Lung (tissue), 12 donors: ENCODE results near the gene TTC28. TPM values are rescaled to one million over a fixed set of nuclear protein-coding genes. Genes with fewer than 3 reads are reported as not detected.

Experiments
- ATAC-seq: fragments of 200-7000 bp; cut with Tn5 transposase; one replicate; pipeline ENCODE4 v1.9.1; 2020; ENCODE audit warnings: moderate number of reproducible peaks; ENCODE audit not compliant: insufficient read depth, low FRiP score
- DNase-seq, 3 donors: peaks; one replicate each; pipeline ENCODE4 v3.0.0-alpha.2; 2013 to 2017
- H3K27ac ChIP-seq, 2 donors: one replicate each; pipeline ENCODE4 v1.5.1; 2013; ENCODE audit warnings: mild to moderate bottlenecking in 2 of 2, moderate library complexity in 2 of 2, control low read depth in 1 of 2, inconsistent platforms in 1 of 2, low read depth in 1 of 2, low read length in 1 of 2
- H3K27me3 ChIP-seq, 3 donors: one replicate each; pipeline ENCODE4 v1.5.1; 2013; ENCODE audit warnings: low read length in 2 of 3; ENCODE audit not compliant: control insufficient read depth in 3 of 3, insufficient read depth in 3 of 3
- H3K36me3 ChIP-seq, 4 donors: one replicate each; pipeline ENCODE4 v1.5.1; 2013; ENCODE audit warnings: low read length in 4 of 4, mild to moderate bottlenecking in 1 of 4, moderate library complexity in 1 of 4; ENCODE audit not compliant: control insufficient read depth in 4 of 4, insufficient read depth in 4 of 4
- H3K4me1 ChIP-seq, 5 donors: one replicate each; pipeline ENCODE4 v1.5.1; 2013; ENCODE audit warnings: low read length in 5 of 5, mild to moderate bottlenecking in 2 of 5, moderate library complexity in 1 of 5; ENCODE audit not compliant: control insufficient read depth in 5 of 5, insufficient read depth in 5 of 5
- H3K4me3 ChIP-seq: one replicate; pipeline ENCODE4 v1.5.1; 2013; ENCODE audit warnings: mild to moderate bottlenecking, control low read depth, moderate library complexity
- H3K9ac ChIP-seq, 2 donors: one replicate each; pipeline ENCODE4 v1.5.1; 2013; ENCODE audit warnings: low read length in 2 of 2, control low read depth in 1 of 2; ENCODE audit not compliant: insufficient read depth in 1 of 2
- H3K9me3 ChIP-seq, 4 donors: one replicate each; pipeline ENCODE4 v1.5.1; 2013; ENCODE audit warnings: low read length in 3 of 4, mild to moderate bottlenecking in 1 of 4, moderate library complexity in 1 of 4; ENCODE audit not compliant: control insufficient read depth in 4 of 4, insufficient read depth in 3 of 4
- CTCF ChIP-seq: IDR thresholded peaks from 2 replicates; pipeline ENCODE4 v1.5.1; 2012; ENCODE audit warnings: mild to moderate bottlenecking; ENCODE audit errors: control extremely low read depth, extremely low read depth
- WGBS, 2 donors: extraction: QIAGEN DNeasy Blood & Tissue Kit; methylation state at CpG; one replicate each; pipeline ENCODE4 v1.1.7; 2013; 5-methylcytosine and 5-hydroxymethylcytosine counted together
- polyA plus RNA-seq, 2 donors: library from polyadenylated mRNA; stranded (reverse); fragments of 200-250 nt; gene quantifications; one replicate each; pipeline ENCODE4 v1.2.1, GENCODE V29; 2013
- total RNA-seq, 2 donors: library from RNA; depleted of rRNA in 1 of 2; stranded (reverse); fragments of >200 nt in 1 of 2; gene quantifications; one replicate each; pipeline ENCODE4 v1.2.1, GENCODE V29; 2014 to 2021
- donor health status: control.
- donor health status: control.
- donor health status: Bipolar disorder and iron deficiency.
- donor health status: healthy.
- donor health status: DM: yes; HTN: yes; CAD: no.

TTC28 gene
- total and polyA plus RNA-seq, 4 donors: 4.7 to 72.2 (median 24.8) TPM

- no peak overlapping the region for H3K9ac ChIP-seq
- no peak for TF ChIP-seq CTCF
- peak in 1 of 3 donors; percentile 24 for DNase-seq
- 76 to 95% methylated on average over 1 of the region's 1 CpG for WGBS, 2 donors
- H3K27me3 ChIP-seq: no peaks in the 10 kb centered on the region
- peaks cover 0 to 1% (median 0%) of the 10 kb centered on the region in 5 donors for H3K4me1 ChIP-seq
- no peaks in the 10 kb centered on the region for H3K36me3 ChIP-seq
- no peak overlapping the region for H3K27ac ChIP-seq
- no peaks in the 10 kb centered on the region for H3K9me3 ChIP-seq
- H3K4me3 ChIP-seq: no peak overlapping the region
- no peak for ATAC-seq
Observed at GRCh38 chr22:28314959-28315358, 364.7 kb downstream of the TTC28 start.

- no peaks in the 10 kb centered on the region for H3K9me3 ChIP-seq
- no peak overlapping the region for H3K9ac ChIP-seq
- H3K27me3 ChIP-seq: no peaks in the 10 kb centered on the region
- WGBS, 2 donors: 86 to 88% methylated on average over 1 of the region's 1 CpG
- H3K36me3 ChIP-seq: no peaks in the 10 kb centered on the region
- no peak for DNase-seq
- ATAC-seq: no peak
- TF ChIP-seq CTCF: no peak
- no peak overlapping the region for H3K4me3 ChIP-seq
- H3K27ac ChIP-seq: no peak overlapping the region
- H3K4me1 ChIP-seq: peaks cover 0 to 5% (median 0%) of the 10 kb centered on the region in 5 donors
Observed at GRCh38 chr22:28310299-28310698, 369.3 kb downstream of the TTC28 start.

- H3K27ac ChIP-seq: peak overlapping the region; percentile 3 to 53
Observed at GRCh38 chr22:28299753-28300152, 379.9 kb downstream of the TTC28 start.

More at GRCh38 chr22:28299753-28300152, 379.9 kb downstream of the TTC28 start:
- DNase-seq (peak; percentile 15 to 74 (median 58)), ATAC-seq (no peak)
- Histone ChIP-seq H3K9ac (no peak overlapping the region), H3K36me3 (peaks cover 0 to 8% (median 0%) of the 10 kb centered on the region in 4 donors), H3K4me1 (peaks cover 0 to 12% (median 2%) of the 10 kb centered on the region in 5 donors), H3K4me3 (no peak overlapping the region), H3K27me3 (no peaks in the 10 kb centered on the region), H3K9me3 (no peaks in the 10 kb centered on the region)
- TF ChIP-seq CTCF: no peak
- 75 to 91% methylated on average over 2 of the region's 2 CpGs for WGBS, 2 donors
